Measurements from ENCODE around the gene EIF2AK2.

Gene EIF2AK2

GRCh38 chr2:37143974-37144373 lies 12.8 kb downstream of the EIF2AK2 start:
- POLR2A ChIA-PET = no interaction called here
- CTCF ChIA-PET = no interaction called here
- no peak for DNase-seq (ENCODE audit: extremely low spot score)
- no peak for TF ChIP-seq PKNOX1 (IDR thresholded peaks at IDR 0.05)
- TF ChIP-seq HDGF (IDR thresholded peaks at IDR 0.05; ENCODE audit: borderline replicate concordance) = no peak
- no peak for TF ChIP-seq SP1 (IDR thresholded peaks at IDR 0.05)
- TF ChIP-seq FOXK2 (IDR thresholded peaks at IDR 0.05) = no peak
- TF ChIP-seq NFRKB (IDR thresholded peaks at IDR 0.05) = no peak
- no peak for TF ChIP-seq ZNF384 (IDR thresholded peaks at IDR 0.05)
- TF ChIP-seq BHLHE40 (IDR thresholded peaks at IDR 0.05; ENCODE audit: borderline replicate concordance) = no peak
- TF ChIP-seq TARDBP (IDR thresholded peaks at IDR 0.05) = no peak
- TF ChIP-seq FOXA1 (IDR thresholded peaks at IDR 0.05) = no peak

GRCh38 chr2:37142546-37142945 lies 14.2 kb downstream of the EIF2AK2 start:
- no peak for DNase-seq (ENCODE audit: extremely low spot score)
- CTCF ChIA-PET = no interaction called here
- POLR2A ChIA-PET = no interaction called here
- TF ChIP-seq TARDBP (IDR thresholded peaks at IDR 0.05) (no peak), LEF1 (IDR thresholded peaks at IDR 0.05; ENCODE audit: borderline replicate concordance) (no peak), FOXA1 (IDR thresholded peaks at IDR 0.05) (no peak), SUZ12 (IDR thresholded peaks at IDR 0.05) (no peak), FOXM1 (IDR thresholded peaks at IDR 0.05; ENCODE audit: borderline replicate concordance) (no peak), BHLHE40 (IDR thresholded peaks at IDR 0.05; ENCODE audit: borderline replicate concordance) (no peak), PKNOX1 (IDR thresholded peaks at IDR 0.05) (no peak), ELF4 (IDR thresholded peaks at IDR 0.05) (no peak), CTBP1 (IDR thresholded peaks at IDR 0.05; ENCODE audit: borderline replicate concordance) (no peak), HDGF (IDR thresholded peaks at IDR 0.05; ENCODE audit: borderline replicate concordance) (no peak), ARNT (IDR thresholded peaks at IDR 0.05) (no peak), L3MBTL2 (conservative IDR thresholded peaks at IDR 0.05) (no peak), SP1 (IDR thresholded peaks at IDR 0.05) (no peak)

- CTCF ChIA-PET = no interaction called here
- no peak for DNase-seq (ENCODE audit: extremely low spot score)
- POLR2A ChIA-PET = no interaction called here
These were observed 23.9 kb downstream of the EIF2AK2 start for GRCh38 chr2:37132914-37133313.

GRCh38 chr2:37125416-37125815 lies 31.4 kb downstream of the EIF2AK2 start:
- ChIA-PET CTCF (no interaction called here), POLR2A (no interaction called here)
- no peak for TF ChIP-seq PKNOX1 (IDR thresholded peaks at IDR 0.05)
- no peak for TF ChIP-seq CTBP1 (IDR thresholded peaks at IDR 0.05; ENCODE audit: borderline replicate concordance)
- no peak for TF ChIP-seq TARDBP (IDR thresholded peaks at IDR 0.05)
- no peak for TF ChIP-seq ZNF384 (IDR thresholded peaks at IDR 0.05)
- no peak for TF ChIP-seq LEF1 (IDR thresholded peaks at IDR 0.05; ENCODE audit: borderline replicate concordance)
- no peak for TF ChIP-seq FOXK2 (IDR thresholded peaks at IDR 0.05)
- TF ChIP-seq BHLHE40 (IDR thresholded peaks at IDR 0.05; ENCODE audit: borderline replicate concordance) = no peak
- no peak for TF ChIP-seq L3MBTL2 (conservative IDR thresholded peaks at IDR 0.05)
- TF ChIP-seq ELF4 (IDR thresholded peaks at IDR 0.05) = no peak
- DNase-seq (ENCODE audit: extremely low spot score) = no peak

More at GRCh38 chr2:37132914-37133313, 23.9 kb downstream of the EIF2AK2 start:
- TF ChIP-seq NFRKB (IDR thresholded peaks at IDR 0.05) (no peak), PKNOX1 (IDR thresholded peaks at IDR 0.05) (no peak), CTBP1 (IDR thresholded peaks at IDR 0.05; ENCODE audit: borderline replicate concordance) (no peak), BHLHE40 (IDR thresholded peaks at IDR 0.05; ENCODE audit: borderline replicate concordance) (no peak), ZNF384 (IDR thresholded peaks at IDR 0.05) (no peak), FOXA1 (IDR thresholded peaks at IDR 0.05) (no peak), TARDBP (IDR thresholded peaks at IDR 0.05) (no peak), SUZ12 (IDR thresholded peaks at IDR 0.05) (no peak), SP1 (IDR thresholded peaks at IDR 0.05) (no peak), ARNT (IDR thresholded peaks at IDR 0.05) (no peak), L3MBTL2 (conservative IDR thresholded peaks at IDR 0.05) (no peak)

- ChIA-PET CTCF (no interaction called here), POLR2A (no interaction called here)
- TF ChIP-seq HDGF (IDR thresholded peaks at IDR 0.05; ENCODE audit: borderline replicate concordance) (no peak), ZNF384 (IDR thresholded peaks at IDR 0.05) (no peak), TARDBP (IDR thresholded peaks at IDR 0.05) (no peak), NFRKB (IDR thresholded peaks at IDR 0.05) (no peak), CTBP1 (IDR thresholded peaks at IDR 0.05; ENCODE audit: borderline replicate concordance) (no peak), SP1 (IDR thresholded peaks at IDR 0.05) (no peak), FOXM1 (IDR thresholded peaks at IDR 0.05; ENCODE audit: borderline replicate concordance) (no peak)
- no peak for DNase-seq (ENCODE audit: extremely low spot score)
These were observed 37.6 kb downstream of the EIF2AK2 start for GRCh38 chr2:37119157-37119556.

- DNase-seq (ENCODE audit: extremely low spot score) = no peak
- TF ChIP-seq BHLHE40 (IDR thresholded peaks at IDR 0.05; ENCODE audit: borderline replicate concordance) = no peak
- no peak for TF ChIP-seq SP1 (IDR thresholded peaks at IDR 0.05)
- TF ChIP-seq ARNT (IDR thresholded peaks at IDR 0.05) = no peak
- TF ChIP-seq SUZ12 (IDR thresholded peaks at IDR 0.05) = no peak
- no peak for TF ChIP-seq FOXK2 (IDR thresholded peaks at IDR 0.05)
- no peak for TF ChIP-seq TARDBP (IDR thresholded peaks at IDR 0.05)
- no peak for TF ChIP-seq HDGF (IDR thresholded peaks at IDR 0.05; ENCODE audit: borderline replicate concordance)
- no peak for TF ChIP-seq LEF1 (IDR thresholded peaks at IDR 0.05; ENCODE audit: borderline replicate concordance)
- no peak for TF ChIP-seq PKNOX1 (IDR thresholded peaks at IDR 0.05)
- TF ChIP-seq CTBP1 (IDR thresholded peaks at IDR 0.05; ENCODE audit: borderline replicate concordance) = no peak
- CTCF ChIA-PET = interaction anchor here (0.6 kb wide), 1 partner anchor 443 kb away, joined by 3 read pairs; no protein-coding TSS in a partner anchor
- POLR2A ChIA-PET = no interaction called here
These were observed 39.2 kb downstream of the EIF2AK2 start for GRCh38 chr2:37117566-37117965.

All from HEK293T (cell line).